ENCODE measurements around the gene RAPGEF2.

DNA sequence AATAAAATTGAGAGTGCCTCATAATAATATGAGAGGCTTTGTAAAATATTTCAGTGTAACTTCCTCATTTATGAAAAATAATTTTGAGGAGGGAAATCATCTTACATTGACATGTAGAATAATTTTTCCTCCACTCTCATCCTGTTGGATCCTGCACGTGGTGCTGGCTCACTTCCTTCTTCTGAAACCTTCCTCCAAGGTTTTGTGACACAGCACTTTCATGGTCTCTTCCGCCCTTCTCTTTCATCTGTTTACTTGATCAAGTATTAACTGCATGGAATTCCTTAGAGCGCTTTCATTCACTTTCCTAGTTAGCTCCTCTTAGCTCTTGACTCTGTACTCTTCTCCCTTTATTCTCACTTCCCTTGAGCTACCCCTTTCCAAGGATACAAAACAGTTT lies 246.5 kb downstream of the RAPGEF2 start:
- no peak for TF ChIP-seq POLR2A (IDR thresholded peaks at IDR 0.05; ENCODE audit: control extremely low read depth in 1 of 2, low read depth in 2 of 2, low read length in 2 of 2)
- TF ChIP-seq EP300 (IDR thresholded peaks at IDR 0.05; ENCODE audit: borderline replicate concordance in 1 of 2, low read depth in 2 of 2, low read length in 2 of 2): no peak
- TF ChIP-seq, protein P1, sequence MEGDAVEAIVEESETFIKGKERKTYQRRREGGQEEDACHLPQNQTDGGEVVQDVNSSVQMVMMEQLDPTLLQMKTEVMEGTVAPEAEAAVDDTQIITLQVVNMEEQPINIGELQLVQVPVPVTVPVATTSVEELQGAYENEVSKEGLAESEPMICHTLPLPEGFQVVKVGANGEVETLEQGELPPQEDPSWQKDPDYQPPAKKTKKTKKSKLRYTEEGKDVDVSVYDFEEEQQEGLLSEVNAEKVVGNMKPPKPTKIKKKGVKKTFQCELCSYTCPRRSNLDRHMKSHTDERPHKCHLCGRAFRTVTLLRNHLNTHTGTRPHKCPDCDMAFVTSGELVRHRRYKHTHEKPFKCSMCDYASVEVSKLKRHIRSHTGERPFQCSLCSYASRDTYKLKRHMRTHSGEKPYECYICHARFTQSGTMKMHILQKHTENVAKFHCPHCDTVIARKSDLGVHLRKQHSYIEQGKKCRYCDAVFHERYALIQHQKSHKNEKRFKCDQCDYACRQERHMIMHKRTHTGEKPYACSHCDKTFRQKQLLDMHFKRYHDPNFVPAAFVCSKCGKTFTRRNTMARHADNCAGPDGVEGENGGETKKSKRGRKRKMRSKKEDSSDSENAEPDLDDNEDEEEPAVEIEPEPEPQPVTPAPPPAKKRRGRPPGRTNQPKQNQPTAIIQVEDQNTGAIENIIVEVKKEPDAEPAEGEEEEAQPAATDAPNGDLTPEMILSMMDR (IDR thresholded peaks at IDR 0.05; ENCODE audit: control extremely low read depth in 1 of 3, insufficient read depth in 1 of 3, low read depth in 1 of 3, low read length in 3 of 3): no peak

Data from H1 (cell line).